K562 (cell line): ENCODE measurements around the gene IPO13. TPM values are rescaled to one million over a fixed set of nuclear protein-coding genes. Genes with fewer than 3 reads are reported as not detected.
A peak's percentile ranks its signal among the peaks of the same experiment; 100 is the strongest.

Experiments used
- ARID3A ChIP-seq: IDR thresholded peaks from 2 replicates; pipeline ENCODE4 v1.6.1; 2012; ENCODE audit warnings: low read depth, low read length, improper control_type of control experiment, borderline replicate concordance
- HMGXB4 ChIP-seq: sonication (generic); formaldehyde crosslinking; IDR thresholded peaks from 2 replicates; pipeline ENCODE4 v1.8.1; 2023; ENCODE audit warnings: mild to moderate bottlenecking, missing genetic modification reagents
- HSF4 ChIP-seq: fragments of 250-450 bp; sonication (Bioruptor Pico); IDR thresholded peaks from 2 replicates; pipeline ENCODE4 v2.1.2; 2022; ENCODE audit warnings: mild to moderate bottlenecking, moderate library complexity, borderline replicate concordance
- NCOR1 ChIP-seq: fragments of 450-650 bp; IDR thresholded peaks from 2 replicates; pipeline ENCODE4 v1.6.1; 2016; ENCODE audit warnings: mild to moderate bottlenecking, moderate library complexity
- POLR2AphosphoS2 ChIP-seq: IDR thresholded peaks from 2 replicates; pipeline ENCODE4 v1.6.1; 2012; ENCODE audit warnings: low read length, improper control_type of control experiment
- RBBP5 ChIP-seq: fragments of 200-600 bp; sonication (generic); IDR thresholded peaks from 2 replicates; pipeline ENCODE4 v1.6.1; 2012; ENCODE audit warnings: borderline replicate concordance, mild to moderate bottlenecking, low read length, control low read depth, inconsistent platforms; ENCODE audit not compliant: insufficient read depth, poor library complexity, severe bottlenecking
- TEAD1 ChIP-seq, 2 experiments: fragments of 450-650 bp in 1 of 2; sonication (generic) in 1 of 2; formaldehyde crosslinking; IDR thresholded peaks; 2 replicates each; pipeline versions ENCODE4 v1.4.0 to v1.8.0; 2020 to 2022; ENCODE audit warnings: mild to moderate bottlenecking in 2 of 2, missing genetic modification reagents in 1 of 2
- ZNF395 ChIP-seq: fragments of 200-800 bp; sonication (Bioruptor generic); IDR thresholded peaks from 2 replicates; pipeline ENCODE4 v1.6.1; 2017; ENCODE audit warnings: missing genetic modification characterization, missing compliant biosample characterization
- polyA plus RNA-seq, 8 experiments: library from polyadenylated mRNA; depleted of rRNA in 4 of 8; stranded (reverse) in 5 of 8; unstranded in 3 of 8; fragments of >200 nt; fragmentation: Nextera tagmentation in 2 of 8; fragmentation: Illumina TruSeq in 1 of 8; extraction: Ambion mirVana in 2 of 8; extraction: Trizol in 1 of 8; gene quantifications; 2 replicates each; pipeline versions ENCODE4 v1.2.1 to v1.2.3, GENCODE V29; 2011 to 2014; ENCODE audit warnings: inconsistent platforms in 1 of 8, missing spikeins in 1 of 8
- total RNA-seq, 7 experiments: library from RNA; depleted of rRNA in 6 of 7; stranded (reverse); fragments of >200 nt in 6 of 7; fragmentation: Illumina TruSeq in 2 of 7; extraction: Trizol in 2 of 7; gene quantifications; 2 replicates each; pipeline versions ENCODE4 v1.2.1 to v1.2.3, GENCODE V29; 2011 to 2021; ENCODE audit warnings: low replicate concordance in 1 of 7
- TF ChIP-seq, protein P1 (sequence below): fragments of 450-650 bp; IDR thresholded peaks from 2 replicates; pipeline ENCODE4 v1.7.1; 2018; ENCODE audit warnings: mild to moderate bottlenecking, low read depth; ENCODE audit not compliant: partially characterized antibody
- TF ChIP-seq, protein P2 (sequence below): fragments of 250-450 bp; sonication (Bioruptor Pico); IDR thresholded peaks from 2 replicates; pipeline ENCODE4 v1.5.0; 2020; ENCODE audit warnings: mild to moderate bottlenecking, borderline replicate concordance
- TF ChIP-seq, protein P3 (sequence below): fragments of 450-650 bp; formaldehyde crosslinking; IDR thresholded peaks from 2 replicates; pipeline ENCODE4 v1.4.0; 2020; ENCODE audit warnings: mild to moderate bottlenecking, moderate library complexity

IPO13 gene
- total and polyA plus RNA-seq, 9 of the 15 experiments (the other 6 are each of a cell fraction or from before 2014, with no cell fraction given), result 7.0 to 30.8 (median 16.2) TPM

GRCh38 chr1:43974443-43975248 is 27.9 kb downstream of the IPO13 start, which contains the start of gene ATP6V0B (continued):
- TF ChIP-seq, protein P1, sequence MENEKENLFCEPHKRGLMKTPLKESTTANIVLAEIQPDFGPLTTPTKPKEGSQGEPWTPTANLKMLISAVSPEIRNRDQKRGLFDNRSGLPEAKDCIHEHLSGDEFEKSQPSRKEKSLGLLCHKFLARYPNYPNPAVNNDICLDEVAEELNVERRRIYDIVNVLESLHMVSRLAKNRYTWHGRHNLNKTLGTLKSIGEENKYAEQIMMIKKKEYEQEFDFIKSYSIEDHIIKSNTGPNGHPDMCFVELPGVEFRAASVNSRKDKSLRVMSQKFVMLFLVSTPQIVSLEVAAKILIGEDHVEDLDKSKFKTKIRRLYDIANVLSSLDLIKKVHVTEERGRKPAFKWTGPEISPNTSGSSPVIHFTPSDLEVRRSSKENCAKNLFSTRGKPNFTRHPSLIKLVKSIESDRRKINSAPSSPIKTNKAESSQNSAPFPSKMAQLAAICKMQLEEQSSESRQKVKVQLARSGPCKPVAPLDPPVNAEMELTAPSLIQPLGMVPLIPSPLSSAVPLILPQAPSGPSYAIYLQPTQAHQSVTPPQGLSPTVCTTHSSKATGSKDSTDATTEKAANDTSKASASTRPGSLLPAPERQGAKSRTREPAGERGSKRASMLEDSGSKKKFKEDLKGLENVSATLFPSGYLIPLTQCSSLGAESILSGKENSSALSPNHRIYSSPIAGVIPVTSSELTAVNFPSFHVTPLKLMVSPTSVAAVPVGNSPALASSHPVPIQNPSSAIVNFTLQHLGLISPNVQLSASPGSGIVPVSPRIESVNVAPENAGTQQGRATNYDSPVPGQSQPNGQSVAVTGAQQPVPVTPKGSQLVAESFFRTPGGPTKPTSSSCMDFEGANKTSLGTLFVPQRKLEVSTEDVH, result peak; percentile 79
- peak; percentile 68; the same call in 1 of the 2 replicates for TF ChIP-seq ZNF395 (CRISPR knock-in tag)
- peak in 1 of 2 experiments; percentile 25; a peak in 1 of 4 replicates for TF ChIP-seq TEAD1 (CRISPR knock-in tag; IDR thresholded peaks at IDR 0.05)
- no peak for TF ChIP-seq NCOR1
- TF ChIP-seq RBBP5, result peak; percentile 74
- TF ChIP-seq HSF4 (CRISPR knock-in tag), result no peak
- TF ChIP-seq, protein P2, sequence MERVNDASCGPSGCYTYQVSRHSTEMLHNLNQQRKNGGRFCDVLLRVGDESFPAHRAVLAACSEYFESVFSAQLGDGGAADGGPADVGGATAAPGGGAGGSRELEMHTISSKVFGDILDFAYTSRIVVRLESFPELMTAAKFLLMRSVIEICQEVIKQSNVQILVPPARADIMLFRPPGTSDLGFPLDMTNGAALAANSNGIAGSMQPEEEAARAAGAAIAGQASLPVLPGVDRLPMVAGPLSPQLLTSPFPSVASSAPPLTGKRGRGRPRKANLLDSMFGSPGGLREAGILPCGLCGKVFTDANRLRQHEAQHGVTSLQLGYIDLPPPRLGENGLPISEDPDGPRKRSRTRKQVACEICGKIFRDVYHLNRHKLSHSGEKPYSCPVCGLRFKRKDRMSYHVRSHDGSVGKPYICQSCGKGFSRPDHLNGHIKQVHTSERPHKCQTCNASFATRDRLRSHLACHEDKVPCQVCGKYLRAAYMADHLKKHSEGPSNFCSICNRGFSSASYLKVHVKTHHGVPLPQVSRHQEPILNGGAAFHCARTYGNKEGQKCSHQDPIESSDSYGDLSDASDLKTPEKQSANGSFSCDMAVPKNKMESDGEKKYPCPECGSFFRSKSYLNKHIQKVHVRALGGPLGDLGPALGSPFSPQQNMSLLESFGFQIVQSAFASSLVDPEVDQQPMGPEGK (CRISPR knock-in tag), result no peak
- peak; percentile 54; the same call in 1 of the 2 replicates for TF ChIP-seq HMGXB4 (CRISPR knock-in tag)
- peak; percentile 52; the same call in 1 of the 2 replicates for TF ChIP-seq POLR2AphosphoS2
- no peak for TF ChIP-seq ARID3A
- TF ChIP-seq, protein P3, sequence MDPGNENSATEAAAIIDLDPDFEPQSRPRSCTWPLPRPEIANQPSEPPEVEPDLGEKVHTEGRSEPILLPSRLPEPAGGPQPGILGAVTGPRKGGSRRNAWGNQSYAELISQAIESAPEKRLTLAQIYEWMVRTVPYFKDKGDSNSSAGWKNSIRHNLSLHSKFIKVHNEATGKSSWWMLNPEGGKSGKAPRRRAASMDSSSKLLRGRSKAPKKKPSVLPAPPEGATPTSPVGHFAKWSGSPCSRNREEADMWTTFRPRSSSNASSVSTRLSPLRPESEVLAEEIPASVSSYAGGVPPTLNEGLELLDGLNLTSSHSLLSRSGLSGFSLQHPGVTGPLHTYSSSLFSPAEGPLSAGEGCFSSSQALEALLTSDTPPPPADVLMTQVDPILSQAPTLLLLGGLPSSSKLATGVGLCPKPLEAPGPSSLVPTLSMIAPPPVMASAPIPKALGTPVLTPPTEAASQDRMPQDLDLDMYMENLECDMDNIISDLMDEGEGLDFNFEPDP (CRISPR knock-in tag), result no peak
